Neural crest cell (in vitro differentiated cells): Measurements from ENCODE around the gene MESP2. TPM values are rescaled to one million over a fixed set of nuclear protein-coding genes. Genes with fewer than 3 reads are reported as not detected.
A peak's percentile ranks its signal among the peaks of the same experiment; 100 is the strongest.

Experiments used
- DNase-seq: peaks from one replicate; pipeline ENCODE4 v3.0.0; 2021; ENCODE audit warnings: low read depth, mixed read lengths, low spot score
- H3K27ac Mint-ChIP-seq: one replicate; pipeline ENCODE4 v1.8.0; 2021; ENCODE audit warnings: mild to moderate bottlenecking, mixed read lengths; ENCODE audit not compliant: unreplicated experiment
- H3K27me3 Mint-ChIP-seq: 2 replicates; pipeline ENCODE4 v1.8.0; 2021; ENCODE audit warnings: low read depth, mild to moderate bottlenecking, mixed read lengths
- H3K36me3 Mint-ChIP-seq: 2 replicates; pipeline ENCODE4 v1.8.0; 2021; ENCODE audit warnings: low read depth, mild to moderate bottlenecking, mixed read lengths
- H3K4me1 Mint-ChIP-seq: 2 replicates; pipeline ENCODE4 v1.8.0; 2021; ENCODE audit warnings: mixed read lengths
- H3K4me3 Mint-ChIP-seq: one replicate; pipeline ENCODE4 v1.8.0; 2021; ENCODE audit warnings: mild to moderate bottlenecking, mixed read lengths
- H3K9me3 Mint-ChIP-seq: 2 replicates; pipeline ENCODE4 v1.8.0; 2021; ENCODE audit warnings: mixed read lengths
- total RNA-seq: library from RNA; stranded (reverse); gene quantifications from 2 replicates; pipeline ENCODE4 v1.2.1, GENCODE V29; 2021
- TF ChIP-seq, protein P1 (sequence below): fragments of 200-600 bp; sonication (generic); conservative IDR thresholded peaks from 2 replicates; pipeline ENCODE4 v1.5.0; 2021; ENCODE audit warnings: antibody characterized with exemption, mild to moderate bottlenecking

MESP2 gene
- total RNA-seq, 1 donor from 2014 or later, result 0.42 TPM

DNA sequence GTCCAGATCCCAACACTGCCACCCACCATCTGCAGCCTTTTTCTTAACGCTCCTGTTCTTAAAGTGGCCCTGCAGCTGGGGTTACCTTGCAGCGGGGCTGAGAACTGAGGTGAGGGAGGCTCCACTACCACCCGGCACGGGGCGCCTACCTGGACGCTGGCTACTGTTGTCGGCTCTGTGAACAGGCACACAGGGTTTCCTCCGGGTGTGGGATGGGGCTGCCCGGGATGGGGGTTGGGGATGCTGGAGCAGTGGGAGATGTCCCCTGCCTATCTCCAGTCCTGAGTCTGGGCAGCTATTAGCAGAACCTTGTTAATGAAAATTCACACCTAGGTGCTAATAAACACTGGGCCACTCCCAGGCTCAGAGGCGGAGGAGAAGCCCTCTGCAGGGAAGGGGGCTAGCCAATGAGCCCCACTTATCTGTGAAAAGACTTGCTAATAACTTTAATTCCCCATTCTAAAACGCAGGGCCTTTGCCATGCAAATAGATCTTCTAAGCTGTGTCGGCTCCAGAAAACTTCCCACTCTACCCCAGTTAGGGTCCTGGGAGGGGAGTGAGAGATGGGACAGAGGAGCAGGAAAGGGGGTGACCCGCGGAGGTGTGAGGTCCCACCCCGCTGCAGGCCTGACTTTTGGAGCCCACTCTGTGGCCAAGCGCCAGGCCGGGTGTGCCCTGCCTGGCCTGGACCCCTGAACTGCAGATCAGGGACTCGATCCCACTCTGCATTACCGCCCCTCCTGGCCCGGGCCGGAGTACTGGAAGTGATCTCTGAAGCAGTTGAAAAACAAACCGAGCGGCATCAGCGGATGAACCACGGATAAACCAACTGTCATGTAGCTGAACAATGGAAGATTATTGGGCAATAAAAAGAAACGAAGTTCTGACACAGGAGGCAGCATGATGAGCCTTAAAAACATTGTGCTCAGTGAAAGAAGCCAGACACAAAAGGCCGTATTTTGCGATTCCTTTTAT, 28.1 kb upstream of the MESP2 start:
- Mint-ChIP-seq H3K9me3 (no peaks in the 10 kb centered on the region), H3K27ac (no peak overlapping the region), H3K4me1 (no peaks in the 10 kb centered on the region), H3K27me3 (peaks cover 4% of the 10 kb centered on the region), H3K4me3 (peak overlapping the region; percentile 24), H3K36me3 (no peaks in the 10 kb centered on the region)
- TF ChIP-seq, protein P1, sequence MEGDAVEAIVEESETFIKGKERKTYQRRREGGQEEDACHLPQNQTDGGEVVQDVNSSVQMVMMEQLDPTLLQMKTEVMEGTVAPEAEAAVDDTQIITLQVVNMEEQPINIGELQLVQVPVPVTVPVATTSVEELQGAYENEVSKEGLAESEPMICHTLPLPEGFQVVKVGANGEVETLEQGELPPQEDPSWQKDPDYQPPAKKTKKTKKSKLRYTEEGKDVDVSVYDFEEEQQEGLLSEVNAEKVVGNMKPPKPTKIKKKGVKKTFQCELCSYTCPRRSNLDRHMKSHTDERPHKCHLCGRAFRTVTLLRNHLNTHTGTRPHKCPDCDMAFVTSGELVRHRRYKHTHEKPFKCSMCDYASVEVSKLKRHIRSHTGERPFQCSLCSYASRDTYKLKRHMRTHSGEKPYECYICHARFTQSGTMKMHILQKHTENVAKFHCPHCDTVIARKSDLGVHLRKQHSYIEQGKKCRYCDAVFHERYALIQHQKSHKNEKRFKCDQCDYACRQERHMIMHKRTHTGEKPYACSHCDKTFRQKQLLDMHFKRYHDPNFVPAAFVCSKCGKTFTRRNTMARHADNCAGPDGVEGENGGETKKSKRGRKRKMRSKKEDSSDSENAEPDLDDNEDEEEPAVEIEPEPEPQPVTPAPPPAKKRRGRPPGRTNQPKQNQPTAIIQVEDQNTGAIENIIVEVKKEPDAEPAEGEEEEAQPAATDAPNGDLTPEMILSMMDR, result no peak
- no peak for DNase-seq

DNA sequence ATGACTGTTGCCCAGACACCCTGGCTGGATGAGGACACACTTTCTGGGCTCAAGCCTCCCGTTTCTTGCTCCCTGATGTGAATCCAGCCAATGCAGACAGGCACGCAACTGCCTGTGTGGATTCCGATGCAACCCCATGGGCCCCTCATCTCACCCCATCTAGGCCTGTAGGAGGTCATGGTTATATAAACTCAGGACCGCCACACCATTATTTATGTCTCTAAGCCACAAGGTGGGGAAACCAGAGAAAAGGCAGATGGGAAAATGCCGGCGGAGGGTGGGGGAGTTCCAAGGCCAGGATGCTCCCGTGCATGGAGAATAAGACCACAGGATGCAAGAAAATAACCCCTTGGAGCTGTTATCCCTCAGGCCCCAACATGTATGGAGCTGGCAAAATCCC, 27.1 kb upstream of the MESP2 start:
- Mint-ChIP-seq H3K9me3 (no peaks in the 10 kb centered on the region), H3K27ac (no peak overlapping the region), H3K27me3 (peaks cover 8% of the 10 kb centered on the region), H3K4me3 (peak overlapping the region; percentile 24), H3K36me3 (no peaks in the 10 kb centered on the region), H3K4me1 (no peaks in the 10 kb centered on the region)
- TF ChIP-seq, protein P1, result no peak
- no peak for DNase-seq

DNA sequence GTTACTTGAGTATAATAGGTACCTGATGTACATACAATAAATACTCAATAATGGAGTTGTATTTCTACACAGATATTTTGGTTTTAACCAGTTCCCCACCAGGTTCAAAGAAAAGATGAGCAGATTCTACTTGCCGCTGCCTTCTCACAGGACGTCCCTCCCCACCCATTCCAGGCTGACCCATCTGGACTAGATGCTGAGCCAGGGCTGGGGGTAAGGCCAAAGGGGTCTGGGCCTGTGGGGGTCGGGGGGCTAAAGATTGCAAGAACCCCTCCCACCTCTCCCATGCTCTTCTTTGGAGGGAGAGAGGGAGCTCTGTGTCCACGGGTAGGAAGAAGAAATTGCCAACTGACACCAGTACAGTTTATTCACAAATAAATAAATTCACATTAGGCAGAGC, 26.6 kb upstream of the MESP2 start:
- peak overlapping the region; percentile 24 for H3K4me3 Mint-ChIP-seq

DNA sequence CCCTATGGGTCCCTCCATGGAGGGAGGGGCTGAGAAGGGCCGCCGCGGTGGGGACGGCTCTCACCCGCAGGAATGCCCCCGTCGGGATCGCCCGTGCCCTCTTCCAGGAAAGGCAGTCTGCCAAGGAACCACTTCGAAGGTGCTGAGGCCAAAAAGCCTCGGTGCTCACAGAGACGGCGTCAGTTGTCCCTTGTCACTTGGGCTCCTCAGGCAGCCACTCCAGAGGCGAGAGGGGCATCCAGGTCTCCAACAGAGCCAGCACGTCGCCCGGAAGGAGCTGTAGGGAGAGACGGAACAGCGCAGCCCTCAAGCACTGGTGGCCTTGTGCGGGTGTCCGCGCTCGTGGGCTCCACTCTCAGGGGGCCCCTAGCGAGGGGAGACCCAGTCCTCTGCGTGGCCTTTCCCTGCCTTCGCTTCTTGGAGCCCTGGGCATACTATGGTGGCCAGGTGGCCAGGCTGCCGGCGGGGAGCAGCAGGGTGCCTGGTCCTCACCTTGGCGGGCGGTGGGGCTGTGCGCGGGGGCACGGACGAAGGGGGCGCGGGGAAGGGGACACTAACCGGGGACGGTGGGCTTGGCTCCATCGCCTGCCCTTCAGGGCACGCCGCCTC, 26.1 kb upstream of the MESP2 start:
- TF ChIP-seq, protein P1, result no peak
- Mint-ChIP-seq H3K4me1 (no peaks in the 10 kb centered on the region), H3K9me3 (no peaks in the 10 kb centered on the region), H3K27me3 (peaks cover 11% of the 10 kb centered on the region), H3K4me3 (peak overlapping the region; percentile 24), H3K27ac (no peak overlapping the region), H3K36me3 (no peaks in the 10 kb centered on the region)
- no peak for DNase-seq

More for the DNA sequence above, 26.6 kb upstream of the MESP2 start:
- Mint-ChIP-seq H3K4me1 (no peaks in the 10 kb centered on the region), H3K27ac (no peak overlapping the region), H3K36me3 (no peaks in the 10 kb centered on the region), H3K27me3 (peaks cover 8% of the 10 kb centered on the region), H3K9me3 (no peaks in the 10 kb centered on the region)
- no peak for DNase-seq
- TF ChIP-seq, protein P1, result no peak

DNA sequence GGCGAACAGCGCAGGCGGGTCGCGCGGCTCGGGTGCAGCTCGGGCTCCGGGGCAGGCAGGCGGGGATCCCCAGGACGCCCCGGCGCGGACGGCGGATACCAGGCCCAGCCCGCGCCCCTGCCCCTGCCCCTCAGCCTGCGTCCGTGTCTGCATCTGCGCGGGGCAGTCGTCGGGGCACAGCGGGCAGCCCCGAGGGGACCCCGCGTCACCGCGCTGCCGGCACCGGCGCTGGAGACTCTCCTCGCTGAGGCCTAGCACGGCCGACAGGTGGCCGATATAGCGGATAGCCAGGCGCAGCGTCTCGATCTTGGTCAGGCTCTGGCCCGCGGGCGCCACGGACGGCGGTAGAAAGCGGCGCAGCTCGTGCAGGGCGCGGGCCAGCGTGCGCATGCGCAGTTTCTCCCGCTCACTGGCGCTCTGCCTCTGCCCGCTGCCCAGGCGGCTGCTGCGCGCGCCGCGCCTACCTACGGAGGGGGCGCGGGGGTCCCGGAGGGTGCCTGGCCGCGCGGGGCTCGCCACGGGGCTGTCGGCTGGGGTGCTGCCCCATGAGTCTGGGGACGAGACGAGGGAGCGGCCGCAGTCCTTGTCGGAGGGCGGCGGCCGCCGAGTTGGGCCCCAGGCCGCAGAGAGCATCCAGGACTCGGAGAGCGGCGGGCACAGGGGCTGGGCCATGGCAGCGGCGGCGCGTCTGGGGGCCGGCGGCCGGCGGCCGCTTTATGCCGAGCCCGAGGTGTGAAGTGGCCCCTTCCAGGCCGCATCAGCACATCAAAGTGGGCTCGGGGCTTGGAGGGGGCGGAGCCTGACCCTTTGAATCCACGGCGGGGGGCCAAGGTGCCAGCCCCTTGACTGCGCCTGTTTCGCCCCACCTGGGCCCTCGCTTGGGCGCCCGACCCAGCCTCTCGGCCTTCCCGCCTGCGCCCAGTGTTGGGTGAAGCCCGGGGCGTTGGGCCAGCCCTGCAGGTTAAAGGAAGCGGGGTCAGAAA, 25.3 kb upstream of the MESP2 start, which contains the start of gene MESP1:
MESP1 (minus strand) TSS at position 690 of the 983 bp plus-strand sequence; CDS start at position 672, 18 bp downstream.
- peak within 1 kb of the TSS; percentile 79 for H3K4me3 Mint-ChIP-seq
- peak; percentile 89 for DNase-seq
- TF ChIP-seq, protein P1, result peak; percentile 78
- peaks cover 11% of the 10 kb centered on the region for H3K27me3 Mint-ChIP-seq
- H3K9me3 Mint-ChIP-seq, result no peaks in the 10 kb centered on the region
- H3K36me3 Mint-ChIP-seq, result no peaks in the 10 kb centered on the region
- no peaks in the 10 kb centered on the region for H3K4me1 Mint-ChIP-seq
- no peak within 1 kb of the TSS for H3K27ac Mint-ChIP-seq
